NCI-H526 (cell line): ENCODE results near the gene SP7.
"Not testable (repeated sequence)": the region's sequence is repeated elsewhere in the genome, so short reads cannot be mapped to it uniquely, and the experiment has no call there.

Experiments
- DNase-seq, 2 experiments: peaks; one replicate each; lab custom pipeline; 2025; lab: John Stamatoyannopoulos, UW

Gene SP7

DNA sequence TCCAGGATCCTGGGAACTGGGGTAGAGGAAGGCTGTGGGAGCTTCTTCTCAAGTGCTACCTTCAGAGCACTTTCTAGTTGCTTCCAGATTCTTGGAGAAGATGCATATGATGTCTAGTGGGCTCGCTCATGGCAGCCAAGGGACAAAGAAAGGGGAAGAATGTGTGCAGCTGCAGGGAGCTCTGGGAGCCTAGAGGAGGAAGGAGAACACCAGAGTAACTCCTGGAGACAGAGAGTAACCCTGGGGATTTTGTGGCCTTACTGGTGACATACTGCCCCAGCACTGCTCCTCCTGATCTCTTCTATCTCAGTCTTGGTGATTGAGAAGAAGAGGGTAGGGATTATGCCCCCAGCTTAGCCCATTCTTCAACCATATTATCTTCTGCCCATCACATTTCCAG is 10.3 kb upstream of the SP7 start:
- DNase-seq = no peak

DNA sequence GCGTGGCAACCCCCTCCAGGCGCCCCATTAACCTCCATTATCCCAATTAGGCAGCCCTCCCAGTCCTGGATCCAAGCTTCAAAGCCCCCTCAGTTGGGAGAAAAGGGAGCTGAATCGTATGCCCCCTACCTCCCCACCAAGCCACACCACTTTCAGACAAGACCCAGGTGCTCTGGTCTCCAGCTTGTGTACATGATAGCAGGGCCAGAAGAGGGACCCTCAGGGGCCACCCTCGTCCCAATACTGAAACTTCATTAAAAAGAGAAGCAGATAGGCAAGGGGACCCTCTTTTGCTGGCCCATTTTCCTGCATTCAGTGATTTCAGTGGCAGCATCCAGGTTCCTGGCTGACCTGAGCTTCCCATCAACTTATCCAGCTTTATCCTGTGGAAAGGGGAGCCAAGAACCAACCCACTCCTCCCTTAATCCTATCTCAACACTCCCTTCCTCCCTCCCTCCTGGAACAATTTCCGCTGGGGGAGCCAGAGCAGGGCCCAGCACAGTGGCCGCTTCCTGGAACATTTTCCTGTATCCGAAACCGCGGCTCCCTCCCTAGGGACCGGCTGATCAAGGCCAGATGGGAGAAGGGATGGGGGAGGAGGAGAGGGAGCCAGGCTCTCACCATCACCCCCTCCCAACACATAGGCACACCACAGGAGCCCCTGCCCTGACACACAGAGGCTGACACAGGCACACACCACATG is 9.5 kb upstream of the SP7 start:
- DNase-seq = peak; percentile 33 to 74

DNA sequence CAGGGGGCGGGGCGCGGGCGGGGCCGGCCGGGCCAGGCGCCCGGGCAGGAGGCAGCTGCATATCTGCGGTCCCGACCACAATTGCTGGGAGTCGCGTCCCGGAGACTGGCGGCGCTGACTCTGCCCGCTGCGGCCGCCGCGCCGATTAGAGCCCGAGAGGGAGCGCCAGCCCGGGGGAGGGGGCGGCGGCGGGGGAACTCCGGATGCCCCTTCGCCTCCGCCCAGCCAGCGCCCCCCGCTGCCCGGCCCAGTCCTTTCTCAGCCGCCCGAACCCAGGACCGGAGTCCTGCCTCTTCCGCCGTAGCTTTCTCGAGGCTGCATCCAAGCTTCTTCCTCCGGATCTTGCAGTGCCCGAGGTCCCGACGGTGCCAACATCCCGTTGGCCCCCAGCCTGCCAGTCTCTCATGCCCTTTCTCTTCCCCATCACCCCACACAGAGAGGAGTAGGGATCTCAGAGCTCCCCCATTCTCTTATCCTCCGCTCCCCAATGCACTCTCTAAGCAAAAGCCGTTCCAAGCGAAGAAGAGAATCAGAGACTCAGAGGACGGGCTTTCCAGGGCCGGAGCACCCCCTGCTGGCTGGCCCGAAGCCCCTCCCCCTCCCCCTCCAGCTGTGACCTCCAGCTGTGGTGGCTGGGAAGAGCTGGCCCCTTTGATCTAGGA is 8.8 kb upstream of the SP7 start:
- peak; percentile 28 to 73 for DNase-seq

DNA sequence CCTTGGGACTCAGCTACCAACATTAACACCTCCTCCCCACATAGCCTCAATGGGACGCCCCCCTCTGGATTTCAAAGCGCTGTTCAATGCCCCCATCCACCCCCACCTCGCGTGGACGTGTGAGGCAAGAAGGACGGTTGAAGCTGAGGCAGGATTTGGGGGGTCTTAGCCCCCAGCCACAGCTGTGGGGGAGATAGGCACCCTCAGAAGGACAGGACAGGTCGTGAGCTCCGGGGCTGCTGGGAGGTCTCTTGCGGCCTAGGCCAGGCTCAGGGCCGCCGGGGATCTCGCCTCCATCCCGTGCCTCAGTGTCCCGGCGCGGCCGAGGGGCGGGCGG is 8.3 kb upstream of the SP7 start:
- no peak for DNase-seq

DNA sequence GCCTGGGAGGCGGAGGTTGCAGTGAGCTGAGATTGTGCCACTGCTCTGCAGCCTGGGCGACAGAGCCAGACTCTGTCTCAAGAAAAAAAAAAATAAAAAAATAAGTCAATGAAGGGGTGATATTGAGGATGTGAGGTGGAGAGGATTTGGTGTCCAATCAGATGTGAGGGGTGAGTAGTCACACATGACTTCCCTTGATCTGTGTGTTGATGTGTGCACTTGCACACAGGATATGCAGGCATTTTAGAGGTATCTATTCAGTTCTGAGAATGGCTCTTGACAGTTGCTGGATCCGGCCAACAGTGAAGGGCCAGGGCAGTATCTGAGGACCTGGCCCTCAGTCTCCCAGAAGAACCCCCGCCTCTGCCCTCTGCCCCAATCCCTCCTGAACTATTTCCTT is 7.8 kb upstream of the SP7 start:
- DNase-seq = no peak

DNA sequence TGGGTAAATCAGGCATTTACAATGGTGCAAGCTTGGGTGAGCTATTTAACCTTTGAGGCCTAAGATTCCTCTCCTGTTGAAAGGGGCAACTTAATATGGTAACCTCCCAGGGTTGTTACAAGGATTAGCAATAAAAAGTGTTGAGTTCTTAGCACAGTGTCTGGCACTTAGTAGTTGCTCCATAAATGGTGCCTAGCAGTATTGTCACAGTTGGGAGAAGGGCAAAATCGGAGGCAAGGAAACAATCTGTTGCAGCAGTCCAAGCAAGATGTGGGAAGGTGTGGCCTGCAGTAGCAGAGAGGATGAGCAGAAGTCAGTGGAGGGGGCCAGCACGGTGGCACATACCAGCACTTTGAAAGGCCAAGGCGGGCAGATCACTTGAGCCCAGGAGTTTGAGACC is 7.3 kb upstream of the SP7 start:
- DNase-seq = no peak

DNA sequence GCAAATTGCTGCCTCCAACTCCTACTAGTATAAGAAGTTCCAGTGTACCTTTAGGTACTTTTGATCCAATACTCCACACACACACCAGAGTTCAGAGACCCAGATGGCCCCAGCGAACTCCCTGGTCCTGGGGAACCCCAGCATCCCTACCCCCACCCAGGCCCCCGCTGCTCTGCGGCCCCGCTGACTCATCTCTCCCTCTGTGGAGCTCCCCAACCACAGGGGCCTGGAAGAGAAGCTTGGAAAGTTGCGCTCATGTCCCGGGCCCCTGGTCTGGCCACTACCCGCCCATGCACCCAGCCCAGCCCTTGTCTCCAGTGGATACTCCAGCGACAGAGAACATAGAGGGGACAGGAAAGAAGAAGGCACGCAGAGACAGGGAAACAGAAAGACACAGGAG is 4.2 kb upstream of the SP7 start:
- DNase-seq = no peak

DNA sequence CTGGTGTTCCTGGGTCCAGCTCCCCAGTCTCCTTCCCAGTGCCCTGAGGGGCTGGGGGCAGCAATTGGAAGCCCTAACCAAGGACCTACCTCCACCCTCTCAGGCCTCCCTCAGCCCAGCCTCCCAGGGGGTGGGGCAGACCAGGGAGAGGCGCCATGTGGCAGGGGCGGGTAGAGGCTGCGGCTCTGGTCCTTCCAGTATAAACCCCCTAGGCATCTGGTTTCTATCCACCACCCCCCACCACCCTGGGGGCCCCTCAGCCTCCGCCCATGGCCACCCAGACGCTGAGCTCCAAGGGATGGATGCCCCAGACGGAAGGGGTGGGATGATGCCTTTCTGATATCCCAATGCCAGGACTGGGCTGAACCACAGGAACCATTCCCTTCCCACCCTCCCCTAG is 2.8 kb upstream of the SP7 start:
- DNase-seq = no peak

DNA sequence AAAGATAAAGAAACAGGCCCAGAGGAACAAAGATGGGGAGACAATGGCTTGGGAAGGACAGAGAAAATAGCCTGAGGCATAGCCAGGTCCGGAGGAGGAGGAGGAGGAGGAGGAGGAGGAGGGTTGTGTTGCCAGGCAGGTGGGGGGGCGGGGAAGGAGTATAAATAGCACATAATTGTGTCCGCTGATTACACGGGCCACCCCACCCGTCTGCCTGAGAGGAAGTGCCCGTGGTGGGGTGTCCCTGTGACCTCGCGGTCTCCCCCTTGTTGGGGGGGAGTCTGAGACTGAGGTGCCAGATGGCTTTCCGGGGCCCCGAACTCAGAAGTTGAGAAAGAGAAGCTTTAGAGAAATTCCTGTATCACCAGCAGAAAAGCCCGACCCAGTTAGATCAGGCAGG is 1.9 kb upstream of the SP7 start:
- no peak for DNase-seq

DNA sequence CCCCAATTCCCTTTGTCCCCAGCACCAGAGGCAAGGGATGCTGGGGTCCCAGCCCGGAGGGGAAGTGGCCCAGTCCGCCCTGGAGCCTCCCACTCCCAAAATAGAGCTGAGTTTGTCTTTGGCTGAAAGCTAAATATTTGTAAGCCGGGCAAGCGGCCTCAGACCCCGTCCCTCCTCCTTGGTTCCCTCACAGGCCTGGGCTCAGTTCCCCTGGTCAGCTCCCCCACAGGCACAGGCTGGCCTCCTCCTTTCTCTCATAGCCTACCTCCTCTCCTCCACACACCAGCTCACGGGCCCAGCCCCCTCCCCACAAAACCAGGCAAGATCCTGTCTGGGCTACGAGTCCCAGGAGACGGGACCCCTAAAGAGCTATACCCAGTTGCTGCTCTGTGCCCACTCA is 1.3 kb downstream of the SP7 start:
- DNase-seq = no peak

DNA sequence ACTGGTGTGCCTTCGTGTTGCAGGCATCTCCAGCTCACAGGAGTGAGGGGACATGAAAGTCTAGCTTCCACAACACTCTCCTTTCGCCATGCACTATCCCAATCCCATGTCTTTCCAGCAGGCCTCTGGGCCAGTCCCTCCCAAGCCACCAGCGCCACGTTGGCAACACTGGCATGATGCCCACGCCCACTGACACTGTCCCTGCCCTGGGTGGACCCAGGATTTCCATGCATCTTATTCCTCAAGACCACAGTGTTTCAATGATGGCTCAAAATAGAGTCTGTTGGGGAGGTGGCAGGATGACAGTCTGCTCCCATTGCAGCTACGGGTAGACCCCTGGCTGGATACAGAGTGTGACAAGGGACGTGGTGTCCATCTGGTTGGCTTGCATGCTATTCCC is 2.3 kb downstream of the SP7 start:
- DNase-seq = no peak

DNA sequence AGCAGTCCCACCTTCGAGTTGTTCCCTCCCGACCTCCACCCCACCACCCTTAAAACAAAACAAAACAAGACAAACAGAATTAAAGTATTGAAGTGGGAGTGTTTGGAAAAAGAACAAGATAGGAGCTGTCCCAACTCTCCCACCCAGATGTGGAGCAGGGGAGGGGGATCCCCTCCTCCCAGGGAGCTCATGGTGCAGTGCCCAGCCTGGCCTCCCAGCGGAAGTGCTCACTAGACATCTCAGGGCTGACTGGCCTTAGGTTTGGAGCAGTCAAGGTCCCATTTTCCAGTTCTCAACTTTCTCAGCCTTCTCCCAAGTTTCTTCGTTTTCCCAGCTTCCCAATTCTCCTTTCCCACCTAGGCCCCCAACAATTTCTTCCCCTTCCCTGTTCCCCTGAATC is 2.9 kb downstream of the SP7 start:
- no peak for DNase-seq

DNA sequence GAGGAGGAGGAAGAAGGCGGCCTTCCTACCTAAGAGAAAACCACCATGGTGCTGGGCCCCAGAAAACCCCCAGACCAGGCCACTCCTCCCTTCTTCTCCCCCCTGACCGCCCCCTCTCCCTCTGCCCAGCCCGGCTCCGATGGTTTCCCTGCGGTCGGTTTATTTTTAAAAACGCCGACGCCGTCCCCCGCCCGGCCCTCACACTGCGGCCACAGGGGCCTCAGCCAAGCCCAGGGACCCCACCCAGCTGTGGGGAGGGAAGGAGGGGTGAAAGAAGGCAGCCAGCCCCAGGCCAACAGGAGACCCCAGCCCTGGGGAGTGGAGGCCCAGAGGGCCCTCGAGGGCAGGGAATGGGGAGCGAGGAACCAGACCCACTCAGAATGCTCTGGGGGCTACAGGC is 3.4 kb downstream of the SP7 start:
- no peak for DNase-seq

DNA sequence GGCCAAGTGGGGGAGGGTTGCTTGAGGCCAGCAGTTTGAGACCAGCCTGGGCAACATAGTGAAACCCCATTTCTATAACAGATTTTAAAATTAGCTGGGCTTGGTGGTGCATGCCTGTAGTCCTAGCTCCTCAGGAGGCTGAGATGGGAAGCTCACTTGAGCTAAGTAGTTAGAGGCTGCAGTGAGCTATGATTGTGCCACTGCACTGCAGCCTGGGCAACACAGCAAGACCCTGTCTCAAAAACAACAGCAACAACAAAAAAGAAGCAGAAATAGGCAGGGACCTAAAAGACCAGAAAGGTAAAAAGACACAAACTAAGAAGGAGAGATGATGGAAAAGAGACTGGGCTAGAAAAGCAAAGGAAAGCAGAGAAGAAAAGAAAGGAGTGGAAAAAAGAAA is 3.8 kb downstream of the SP7 start:
- not testable (repeated sequence) for DNase-seq

DNA sequence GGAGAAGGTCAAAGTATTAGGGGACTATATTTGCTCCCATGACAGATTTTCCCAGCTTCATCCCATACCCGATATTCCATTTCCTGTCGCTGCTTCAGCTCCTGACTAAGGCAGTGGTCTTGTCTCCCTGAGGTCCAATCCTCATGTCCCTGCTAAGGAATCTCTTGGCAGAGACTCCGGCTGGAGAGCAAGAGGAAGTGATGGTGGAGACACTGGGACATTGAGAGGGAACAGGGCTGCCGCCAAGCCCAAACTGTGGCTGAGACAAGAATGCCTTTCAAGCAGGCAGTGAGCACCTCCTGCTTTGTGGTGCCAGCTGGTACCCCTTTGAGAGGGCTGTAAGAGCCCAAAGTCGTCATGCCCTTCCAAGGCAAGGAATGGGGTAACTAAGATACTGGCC is 5.5 kb downstream of the SP7 start:
- no peak for DNase-seq

DNA sequence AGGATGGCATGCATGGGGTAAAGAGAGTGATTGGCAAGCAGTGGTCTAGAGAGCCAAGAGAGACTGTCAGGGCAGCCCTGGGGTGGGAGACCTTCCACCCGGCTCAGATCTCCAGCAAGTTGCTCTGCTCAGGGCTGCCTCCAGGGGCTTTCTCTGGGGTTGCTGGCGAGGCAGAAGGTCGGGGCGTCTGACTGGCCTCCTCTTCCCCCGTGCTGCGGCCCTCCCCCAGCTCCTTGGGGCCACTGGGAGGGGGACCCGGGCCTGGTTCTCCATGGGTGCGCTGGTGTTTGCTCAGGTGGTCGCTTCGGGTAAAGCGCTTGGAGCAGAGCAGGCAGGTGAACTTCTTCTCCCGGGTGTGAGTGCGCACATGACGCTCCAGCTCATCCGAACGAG is 8.1 kb downstream of the SP7 start:
- no peak for DNase-seq

DNA sequence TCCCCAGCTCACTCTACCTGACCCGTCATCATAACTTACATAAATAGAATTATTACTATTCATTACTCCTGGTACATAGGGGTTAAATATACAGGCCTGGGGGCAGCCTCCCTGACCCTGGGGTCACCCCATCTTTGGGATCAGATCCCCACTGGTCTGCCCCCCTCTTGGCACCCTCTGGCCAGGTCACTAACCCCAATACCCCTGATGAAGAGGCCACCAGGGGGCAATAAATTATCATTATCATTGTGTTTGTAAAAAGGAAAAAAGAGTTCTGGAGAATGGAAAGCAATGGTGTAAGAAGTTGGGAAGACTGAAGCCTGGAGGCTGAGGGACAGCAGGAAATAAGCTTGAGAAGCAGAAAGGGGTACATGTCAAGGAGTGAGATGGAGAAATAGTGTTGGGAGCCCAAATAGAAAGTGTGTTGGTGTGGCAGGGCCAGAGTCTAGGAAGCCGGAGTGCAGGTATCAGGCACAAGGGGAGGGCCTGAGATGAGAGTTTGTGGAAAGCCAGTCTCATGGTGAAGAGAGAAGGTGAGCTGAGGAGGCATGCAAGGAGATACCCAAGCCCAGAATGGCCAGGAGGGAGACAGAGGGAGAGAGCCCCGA is 8.6 kb downstream of the SP7 start:
- no peak for DNase-seq

DNA sequence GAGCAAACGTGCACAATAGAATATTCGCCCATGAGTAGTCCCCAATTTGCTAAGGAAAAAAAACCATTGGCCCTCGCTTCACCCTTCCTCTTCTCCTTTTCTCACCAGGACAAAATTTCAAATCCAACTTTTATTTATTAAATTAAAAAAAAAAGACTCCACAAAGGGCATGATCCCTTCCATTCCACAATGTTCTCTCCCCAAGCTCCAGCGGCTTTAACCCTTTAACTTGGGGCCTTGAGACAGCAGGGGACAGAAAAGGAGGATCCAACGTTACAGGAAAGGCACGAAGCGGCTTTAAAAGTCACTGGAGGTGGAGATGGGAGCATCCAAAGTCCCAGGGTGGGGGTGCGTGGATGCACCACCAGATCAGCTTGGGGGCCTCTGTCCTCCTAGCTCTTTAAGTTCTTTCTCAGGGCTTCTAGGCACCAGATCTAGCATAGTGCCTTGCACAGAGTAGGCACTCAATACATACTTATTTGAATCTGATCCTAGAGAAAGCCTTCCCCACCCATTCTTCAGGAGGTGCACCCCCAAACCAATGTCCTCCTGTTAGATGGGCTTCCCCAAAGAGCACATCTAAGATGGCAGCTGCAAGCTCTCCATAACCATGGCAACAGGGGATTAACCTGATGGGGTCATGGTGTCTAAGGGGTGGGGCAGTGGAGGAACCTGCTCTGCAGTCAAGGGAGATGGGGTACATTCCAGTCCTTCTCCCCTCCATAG is 9.5 kb downstream of the SP7 start:
- no peak for DNase-seq

DNA sequence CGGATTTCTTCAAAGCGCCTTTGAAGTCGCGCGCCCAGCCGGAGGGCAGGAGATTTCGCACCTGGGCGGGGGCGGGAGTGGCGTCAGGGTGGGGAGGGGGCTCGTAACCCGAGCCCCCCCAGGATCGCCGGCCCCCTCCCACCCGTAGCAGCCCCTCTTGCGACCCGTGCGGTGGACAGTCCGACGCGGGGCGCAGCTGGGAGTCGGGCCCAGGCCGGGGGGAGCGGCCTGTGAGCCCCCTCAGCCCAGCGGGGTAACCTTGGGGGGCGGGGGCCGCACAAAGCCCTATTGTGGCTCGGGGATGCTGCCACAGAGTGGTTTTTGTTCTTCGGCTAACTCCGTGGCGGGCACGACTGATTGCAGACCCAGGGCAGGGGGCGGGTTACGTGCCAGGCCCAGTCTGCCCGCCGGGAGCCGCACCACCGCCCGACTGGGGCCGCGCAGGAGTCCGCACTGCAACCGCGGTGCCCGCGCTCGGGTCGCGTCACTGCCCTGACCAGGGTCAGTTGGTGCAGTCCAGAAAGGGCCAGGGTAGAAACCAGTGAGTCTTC is 10.6 kb downstream of the SP7 start:
- DNase-seq = peak in 1 of 2 experiments; percentile 48

DNA sequence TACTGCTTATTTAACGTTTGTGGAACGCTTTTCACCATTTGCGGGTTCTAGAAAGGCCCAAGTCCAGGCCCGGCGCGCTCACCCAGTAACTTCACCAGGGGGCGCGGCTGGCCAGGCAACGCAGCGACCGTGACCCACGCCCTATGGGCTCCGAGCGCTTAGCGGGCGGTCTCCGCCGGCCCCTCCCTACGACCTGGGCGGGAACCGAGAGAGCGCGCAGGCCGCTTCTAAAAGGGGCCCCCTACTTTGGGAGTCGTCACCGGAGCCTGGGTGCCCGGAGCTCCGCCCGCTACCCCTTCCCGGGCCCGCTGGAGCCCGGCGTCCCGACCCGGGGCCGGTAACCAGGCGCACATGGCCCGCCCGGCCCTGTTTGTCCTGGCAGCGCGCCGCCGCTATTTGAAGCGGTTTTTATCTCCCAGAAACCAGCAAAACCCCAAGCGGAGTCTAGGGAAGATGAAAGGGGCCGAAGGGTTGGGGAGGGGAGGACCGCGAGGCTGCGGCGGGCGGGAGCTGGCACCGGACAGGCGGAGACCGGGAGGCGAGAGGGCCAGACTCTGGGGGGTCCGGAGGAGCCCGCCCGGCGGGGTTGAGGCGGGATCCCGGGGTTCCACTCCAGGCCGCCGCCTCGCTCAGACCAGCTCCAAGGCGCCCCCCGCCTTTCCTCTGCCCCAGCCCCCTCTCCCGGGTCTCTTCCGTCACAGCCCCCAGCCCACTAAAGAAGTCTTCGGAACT is 11.2 kb downstream of the SP7 start:
- peak; percentile 71 to 92 for DNase-seq

DNA sequence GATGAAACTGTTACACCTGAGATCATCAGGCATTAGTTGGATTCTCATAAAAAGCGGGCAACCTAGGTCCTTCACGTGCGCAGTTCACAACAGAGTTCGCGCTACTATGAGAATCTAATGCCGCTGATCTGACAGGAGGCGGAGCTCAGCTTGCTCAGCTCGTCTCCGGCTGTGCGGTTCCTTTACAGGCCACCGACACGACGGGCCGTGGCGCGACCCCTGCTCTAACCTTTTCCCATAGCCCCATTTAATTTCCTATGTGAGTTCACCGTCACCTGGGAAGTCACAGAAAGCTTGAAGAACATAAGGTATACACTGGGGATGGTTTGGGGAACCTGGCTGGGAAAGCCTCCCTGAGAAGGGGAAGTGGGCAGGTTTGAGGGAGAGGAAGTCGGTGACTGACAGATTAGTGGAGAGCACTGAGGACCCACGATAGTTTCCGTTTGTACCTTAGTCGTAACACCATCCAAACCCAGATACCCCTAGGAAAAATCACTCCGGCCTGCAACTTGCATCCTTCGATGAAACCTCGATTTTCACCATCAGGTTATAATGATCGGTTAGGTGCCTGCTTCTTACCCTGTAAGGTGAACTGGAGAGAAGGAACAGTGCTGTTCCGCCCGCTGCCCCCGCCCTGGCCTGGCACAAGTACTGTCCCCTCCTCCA is 11.9 kb downstream of the SP7 start:
- DNase-seq = peak in 1 of 2 experiments; percentile 36
